HG03097 (cell line): Measurements from ENCODE around the gene FAM200C.
"Not testable (repeated sequence)": the region's sequence is repeated elsewhere in the genome, so short reads cannot be mapped to it uniquely, and the experiment has no call there.

Experiments used
- ATAC-seq: cut with Tn5 transposase; IDR thresholded peaks from one replicate; pipeline ENCODE4 v1.9.1; 2021; ENCODE audit not compliant: unreplicated experiment, low FRiP score

Gene FAM200C

GRCh38 chr5:160399402-160400353 lies at the start of gene FAM200C:
Gene FAM200C (minus strand): TSS chr5:160400054. CDS start chr5:160395490, 4,564 bp downstream.
- peak; percentile 73 for ATAC-seq

GRCh38 chr5:160449458-160449857 lies 49.6 kb upstream of the FAM200C start:
- ATAC-seq: no peak

GRCh38 chr5:160448886-160449285 lies 49.0 kb upstream of the FAM200C start:
- no peak for ATAC-seq

- ATAC-seq: no peak
Observed at GRCh38 chr5:160445751-160446150, 45.9 kb upstream of the FAM200C start.

- ATAC-seq: no peak
Observed at GRCh38 chr5:160445132-160445531, 45.3 kb upstream of the FAM200C start.

GRCh38 chr5:160444407-160444806 lies 44.6 kb upstream of the FAM200C start:
- no peak for ATAC-seq

- peak; percentile 16 for ATAC-seq
Observed at GRCh38 chr5:160442824-160443431, 43.1 kb upstream of the FAM200C start.

- ATAC-seq: peak; percentile 37
Observed at GRCh38 chr5:160441311-160441781, 41.5 kb upstream of the FAM200C start.

GRCh38 chr5:160439205-160439600 lies 39.3 kb upstream of the FAM200C start:
- ATAC-seq: peak; percentile 47

- ATAC-seq: peak; percentile 24
Observed at GRCh38 chr5:160438316-160439204, 38.7 kb upstream of the FAM200C start.

- ATAC-seq: no peak
Observed at GRCh38 chr5:160437271-160437670, 37.4 kb upstream of the FAM200C start.

- ATAC-seq: not testable (repeated sequence)
Observed at GRCh38 chr5:160436661-160437060, 36.8 kb upstream of the FAM200C start.

GRCh38 chr5:160436017-160436416 lies 36.2 kb upstream of the FAM200C start:
- no peak for ATAC-seq

GRCh38 chr5:160435532-160435931 lies 35.7 kb upstream of the FAM200C start:
- no peak for ATAC-seq

GRCh38 chr5:160434022-160434531 lies 34.2 kb upstream of the FAM200C start:
- ATAC-seq: peak; percentile 62

- ATAC-seq: no peak
Observed at GRCh38 chr5:160432787-160433186, 32.9 kb upstream of the FAM200C start.

- no peak for ATAC-seq
Observed at GRCh38 chr5:160432196-160432595, 32.3 kb upstream of the FAM200C start.

GRCh38 chr5:160427607-160428006 lies 27.8 kb upstream of the FAM200C start:
- no peak for ATAC-seq

- ATAC-seq: no peak
Observed at GRCh38 chr5:160423099-160423498, 23.2 kb upstream of the FAM200C start.

- peak; percentile 62 for ATAC-seq
Observed at GRCh38 chr5:160421625-160422258, 21.9 kb upstream of the FAM200C start, which contains the start of gene PTTG1. Gene PTTG1 (plus strand): TSS chr5:160421855. CDS start chr5:160422313, 458 bp downstream.
